ENCODE data around the gene TMEM238L. TPM values are rescaled to one million over a fixed set of nuclear protein-coding genes. Genes with fewer than 3 reads are reported as not detected.

Gene TMEM238L
- total RNA-seq, 1 donor: not detected

DNA sequence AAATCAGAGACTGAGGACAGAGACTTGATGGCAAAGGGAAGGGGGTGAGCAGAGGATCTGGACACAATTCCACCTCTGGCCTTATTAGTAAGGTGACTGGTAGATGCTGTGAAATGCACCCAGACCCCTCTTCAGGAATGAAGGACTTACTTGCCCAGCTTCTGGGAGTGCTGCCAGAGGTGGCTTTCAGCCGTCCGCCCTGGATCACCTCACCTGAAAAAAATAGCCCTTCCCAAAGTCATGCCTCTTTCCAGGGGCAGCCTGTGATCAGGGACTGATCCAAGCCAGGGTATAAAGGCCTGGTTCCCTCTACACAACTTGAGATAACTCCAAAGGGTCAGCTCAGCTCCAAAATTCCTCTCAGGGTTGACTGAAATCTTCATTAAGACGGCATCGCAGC lies 53.7 kb downstream of the TMEM238L start:
- Histone ChIP-seq H3K27ac (ENCODE audit: low read depth, low read length) (no peak overlapping the region), H2AFZ (ENCODE audit: low read length) (no peak overlapping the region), H3K4me3 (ENCODE audit: insufficient read depth, low read length) (no peak overlapping the region), H3K27me3 (ENCODE audit: insufficient read depth, low read length) (no peaks in the 10 kb centered on the region), H3K36me3 (ENCODE audit: insufficient read depth, low read length) (no peaks in the 10 kb centered on the region), H3K4me1 (ENCODE audit: insufficient read depth, low read length) (no peaks in the 10 kb centered on the region), H3K4me2 (ENCODE audit: insufficient read depth, low read length) (no peak overlapping the region), H4K20me1 (ENCODE audit: insufficient read depth, low read length) (no peaks in the 10 kb centered on the region), H3K79me2 (ENCODE audit: insufficient read depth, low read length) (no peaks in the 10 kb centered on the region), H3K9me3 (ENCODE audit: low read depth, low read length) (no peaks in the 10 kb centered on the region)
- DNase-seq (ENCODE audit: insufficient read length, low spot score, missing footprints): no peak
- TF ChIP-seq, protein P1, sequence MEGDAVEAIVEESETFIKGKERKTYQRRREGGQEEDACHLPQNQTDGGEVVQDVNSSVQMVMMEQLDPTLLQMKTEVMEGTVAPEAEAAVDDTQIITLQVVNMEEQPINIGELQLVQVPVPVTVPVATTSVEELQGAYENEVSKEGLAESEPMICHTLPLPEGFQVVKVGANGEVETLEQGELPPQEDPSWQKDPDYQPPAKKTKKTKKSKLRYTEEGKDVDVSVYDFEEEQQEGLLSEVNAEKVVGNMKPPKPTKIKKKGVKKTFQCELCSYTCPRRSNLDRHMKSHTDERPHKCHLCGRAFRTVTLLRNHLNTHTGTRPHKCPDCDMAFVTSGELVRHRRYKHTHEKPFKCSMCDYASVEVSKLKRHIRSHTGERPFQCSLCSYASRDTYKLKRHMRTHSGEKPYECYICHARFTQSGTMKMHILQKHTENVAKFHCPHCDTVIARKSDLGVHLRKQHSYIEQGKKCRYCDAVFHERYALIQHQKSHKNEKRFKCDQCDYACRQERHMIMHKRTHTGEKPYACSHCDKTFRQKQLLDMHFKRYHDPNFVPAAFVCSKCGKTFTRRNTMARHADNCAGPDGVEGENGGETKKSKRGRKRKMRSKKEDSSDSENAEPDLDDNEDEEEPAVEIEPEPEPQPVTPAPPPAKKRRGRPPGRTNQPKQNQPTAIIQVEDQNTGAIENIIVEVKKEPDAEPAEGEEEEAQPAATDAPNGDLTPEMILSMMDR (IDR thresholded peaks at IDR 0.05; ENCODE audit: extremely low read depth, low read depth, low read length): no peak

DNA sequence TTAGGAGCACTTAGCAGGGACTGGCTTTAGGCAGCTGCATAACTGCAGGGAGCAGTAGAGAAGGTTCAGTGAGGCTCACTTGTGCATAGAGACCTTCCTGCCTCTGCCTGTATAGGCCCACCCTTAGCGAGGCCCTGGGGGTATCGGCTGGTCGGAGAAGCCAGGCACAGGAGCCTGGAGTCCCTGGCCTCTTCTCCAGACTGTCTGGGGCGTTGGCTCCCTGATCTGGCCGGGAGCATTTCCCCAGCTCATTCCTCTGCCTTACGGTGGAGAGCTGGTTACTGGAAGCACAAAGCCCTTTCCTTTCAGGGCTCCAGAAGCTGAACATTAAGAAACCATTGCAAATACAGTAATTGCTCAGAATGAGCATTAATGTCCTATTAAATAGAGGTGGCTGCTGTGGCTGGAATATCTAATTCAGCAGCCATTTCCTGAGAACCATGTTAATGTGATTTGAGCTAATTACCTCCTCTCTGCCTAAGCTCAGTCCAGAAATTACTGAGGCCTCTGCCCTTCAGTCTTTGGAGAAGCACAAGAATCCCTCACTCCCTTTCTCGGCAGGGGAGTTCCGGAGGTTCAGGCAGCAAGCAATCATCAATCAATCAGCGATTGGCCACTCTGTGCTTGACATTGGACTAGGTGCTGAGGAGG lies 55.2 kb downstream of the TMEM238L start:
- no peaks in the 10 kb centered on the region for H3K9me3 ChIP-seq (ENCODE audit: low read depth, low read length)
- H3K79me2 ChIP-seq (ENCODE audit: insufficient read depth, low read length): no peaks in the 10 kb centered on the region
- no peak overlapping the region for H3K4me2 ChIP-seq (ENCODE audit: insufficient read depth, low read length)
- TF ChIP-seq, protein P1 (IDR thresholded peaks at IDR 0.05; ENCODE audit: extremely low read depth, low read depth, low read length): no peak
- no peak overlapping the region for H3K27ac ChIP-seq (ENCODE audit: low read depth, low read length)
- H2AFZ ChIP-seq (ENCODE audit: low read length): no peak overlapping the region
- no peak overlapping the region for H3K4me3 ChIP-seq (ENCODE audit: insufficient read depth, low read length)
- no peaks in the 10 kb centered on the region for H3K4me1 ChIP-seq (ENCODE audit: insufficient read depth, low read length)
- no peaks in the 10 kb centered on the region for H3K27me3 ChIP-seq (ENCODE audit: insufficient read depth, low read length)
- H3K36me3 ChIP-seq (ENCODE audit: insufficient read depth, low read length): no peaks in the 10 kb centered on the region
- no peak for DNase-seq (ENCODE audit: insufficient read length, low spot score, missing footprints)
- H4K20me1 ChIP-seq (ENCODE audit: insufficient read depth, low read length): no peaks in the 10 kb centered on the region

DNA sequence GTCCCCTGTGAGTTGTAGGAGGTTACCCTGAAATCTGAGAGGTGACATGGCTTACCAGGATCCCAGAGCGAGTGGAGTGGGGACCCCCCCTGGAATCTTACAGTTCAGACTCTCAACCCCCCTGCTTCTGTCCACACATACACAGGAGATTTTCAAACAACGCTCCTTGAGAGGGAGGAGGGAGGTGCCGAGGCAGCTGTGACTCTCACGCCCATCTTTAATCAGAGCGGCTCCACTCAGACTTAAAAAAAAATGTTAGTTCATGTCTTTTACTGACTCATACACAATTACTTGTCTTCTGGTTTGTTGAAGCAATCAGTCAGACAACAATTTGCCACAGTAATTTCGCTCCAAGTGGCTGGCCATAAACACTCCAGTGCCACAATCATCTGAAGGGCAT lies 58.7 kb downstream of the TMEM238L start:
- H2AFZ ChIP-seq (ENCODE audit: low read length): no peak overlapping the region
- H3K4me3 ChIP-seq (ENCODE audit: insufficient read depth, low read length): no peak overlapping the region
- no peaks in the 10 kb centered on the region for H3K4me1 ChIP-seq (ENCODE audit: insufficient read depth, low read length)
- H3K27ac ChIP-seq (ENCODE audit: low read depth, low read length): no peak overlapping the region
- H3K4me2 ChIP-seq (ENCODE audit: insufficient read depth, low read length): no peak overlapping the region
- H3K27me3 ChIP-seq (ENCODE audit: insufficient read depth, low read length): no peaks in the 10 kb centered on the region
- no peaks in the 10 kb centered on the region for H3K79me2 ChIP-seq (ENCODE audit: insufficient read depth, low read length)
- TF ChIP-seq, protein P1 (IDR thresholded peaks at IDR 0.05; ENCODE audit: extremely low read depth, low read depth, low read length): no peak
- no peaks in the 10 kb centered on the region for H3K9me3 ChIP-seq (ENCODE audit: low read depth, low read length)
- no peak for DNase-seq (ENCODE audit: insufficient read length, low spot score, missing footprints)
- no peaks in the 10 kb centered on the region for H4K20me1 ChIP-seq (ENCODE audit: insufficient read depth, low read length)
- H3K36me3 ChIP-seq (ENCODE audit: insufficient read depth, low read length): no peaks in the 10 kb centered on the region

Small RNAs within 50 kb of the gene (small RNA-seq; reads per million reads assigned to genes)
- gene AC015908.2 (not detected), gene TMEM238L (not detected)

Other genes with a start within 250 kb of the TMEM238L start
- 0.88 and 1.8 TPM in 2 replicates for gene MYH3, start 146.8 kb downstream of the TMEM238L start, total RNA-seq
- gene SCO1, start 106.6 kb downstream of the TMEM238L start, total RNA-seq: 16.5 and 18.8 TPM in 2 replicates
- gene ADPRM, start 106.5 kb downstream of the TMEM238L start, total RNA-seq: 17.4 and 22.1 TPM in 2 replicates
- 3.2 and 3.3 TPM in 2 replicates for gene TMEM220, start 74.1 kb downstream of the TMEM238L start, total RNA-seq
- not detected in 2 replicates for gene PIRT, start 34.0 kb upstream of the TMEM238L start, total RNA-seq

All from osteoblast (primary cell).